ENCODE results near the gene TBC1D8.
A peak's percentile ranks its signal among the peaks of the same experiment; 100 is the strongest.

The TBC1D8 gene

DNA sequence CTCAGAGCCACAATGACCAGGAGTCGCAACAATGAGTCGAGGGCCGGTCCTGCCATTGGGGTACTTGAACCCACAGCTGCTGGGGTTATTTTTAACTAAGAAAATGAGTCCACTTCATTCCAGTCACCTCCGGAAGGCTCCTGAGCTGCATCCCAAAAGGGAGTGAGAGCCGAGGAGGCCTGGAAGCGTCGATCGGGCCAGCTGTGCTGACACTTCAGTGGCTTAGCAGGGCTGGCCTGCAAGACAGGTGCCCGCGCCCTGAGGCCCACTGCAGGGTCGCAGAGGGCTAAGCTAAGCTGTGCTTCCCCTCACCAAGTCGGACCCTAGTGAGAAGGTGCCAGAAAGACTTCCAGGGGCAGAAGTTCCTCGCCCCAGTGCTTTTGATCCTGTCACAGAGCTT lies 21.1 kb downstream of the TBC1D8 start:
- H2BK12ac ChIP-seq (ENCODE audit: low read length), result no peak overlapping the region
- H3K27me3 ChIP-seq (ENCODE audit: control insufficient read depth in 3 of 3, insufficient read depth in 3 of 3, low read depth in 1 of 3, low read length in 3 of 3), result no peaks in the 10 kb centered on the region
- peak overlapping the region; percentile 59 for H3K23ac ChIP-seq (ENCODE audit: low read depth, low read length, poor library complexity)
- H3K18ac ChIP-seq (ENCODE audit: low read length), result peak overlapping the region; percentile 45
- H3K9ac ChIP-seq (ENCODE audit: low read depth, low read length, poor library complexity), result peak overlapping the region; percentile 3
- H3K14ac ChIP-seq (ENCODE audit: low read length), result no peak overlapping the region
- H3K36me3 ChIP-seq (replicated peaks in 1 of 2; ENCODE audit: control insufficient read depth in 2 of 2, insufficient read depth in 2 of 2, low read length in 2 of 2), result no peaks in the 10 kb centered on the region
- H2AK5ac ChIP-seq (ENCODE audit: low read depth, low read length), result no peak overlapping the region
- no peak overlapping the region for H3K4ac ChIP-seq (ENCODE audit: low read length)
- H2BK5ac ChIP-seq (ENCODE audit: low read length), result no peak overlapping the region
- H3K4me1 ChIP-seq (ENCODE audit: control insufficient read depth in 2 of 2, insufficient read depth in 1 of 2, low read depth in 1 of 2, low read length in 2 of 2), result peaks cover 0 to 1% of the 10 kb centered on the region in 2 donors
- no peak overlapping the region for H4K8ac ChIP-seq (ENCODE audit: low read depth, low read length)
- no peak overlapping the region for H3K4me3 ChIP-seq (ENCODE audit: low read length in 2 of 2)
- no CpG with 5 or more reads among the region's 13 CpGs for WGBS, 2 donors (ENCODE audit: extremely low coverage in 2 of 2, insufficient read length in 2 of 2, insufficient replicate concordance in 1 of 2)
- DNase-seq (ENCODE audit: low spot score), result no peak
- H3K79me1 ChIP-seq (ENCODE audit: low read depth, low read length), result no peaks in the 10 kb centered on the region
- no peak overlapping the region for H3K27ac ChIP-seq (replicated peaks; ENCODE audit: low read length)
- H2AFZ ChIP-seq (ENCODE audit: low read length), result no peak overlapping the region
- H3K9me3 ChIP-seq (replicated peaks in 1 of 2; ENCODE audit: control insufficient read depth in 2 of 2, insufficient read depth in 1 of 2, low read depth in 1 of 2, low read length in 2 of 2), result no peaks in the 10 kb centered on the region
- no peak overlapping the region for H2BK15ac ChIP-seq (ENCODE audit: low read length)
- no peak overlapping the region for H2BK120ac ChIP-seq (ENCODE audit: low read depth, low read length)
- H3K4me2 ChIP-seq (ENCODE audit: insufficient read depth, low read length, poor library complexity, severe bottlenecking), result no peak overlapping the region
- no peak overlapping the region for H4K91ac ChIP-seq (ENCODE audit: low read depth, low read length, poor library complexity)

DNA sequence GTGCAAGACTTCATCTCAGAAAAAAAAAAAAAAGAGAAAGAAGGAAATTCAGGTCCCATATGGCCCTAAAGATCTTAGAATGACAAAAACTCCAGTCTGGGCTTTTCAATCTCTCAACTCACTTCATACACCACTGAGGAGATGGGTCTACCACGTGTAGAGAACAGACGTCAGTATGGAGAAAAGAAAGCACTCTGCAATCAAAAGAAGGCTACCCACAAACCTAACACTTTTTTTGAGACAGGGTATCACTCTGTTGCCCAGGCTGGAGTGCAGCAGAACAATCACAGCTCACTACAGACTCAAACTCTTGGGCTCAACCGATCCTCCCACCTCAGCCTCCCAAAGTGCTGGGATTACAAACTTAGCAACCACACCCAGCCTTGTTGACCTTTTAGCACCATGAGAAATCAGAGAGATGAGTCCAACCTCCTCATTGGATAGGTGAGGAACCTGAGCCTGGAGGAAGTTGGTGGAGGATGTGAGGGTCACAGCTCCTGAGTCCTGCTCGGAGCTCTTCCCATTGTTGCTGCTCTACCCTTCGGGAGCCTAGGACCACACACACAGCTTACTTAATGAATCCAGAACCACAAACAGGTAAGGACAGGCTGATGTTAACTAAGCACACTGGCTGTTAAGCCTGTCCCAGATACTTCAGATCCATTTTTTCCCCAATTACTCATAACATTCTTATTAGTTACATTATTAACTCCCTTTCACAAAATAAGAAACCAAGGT lies 23.7 kb downstream of the TBC1D8 start:
- Histone ChIP-seq H3K18ac (ENCODE audit: low read length) (no peak overlapping the region), H3K79me1 (ENCODE audit: low read depth, low read length) (peaks cover 2% of the 10 kb centered on the region), H2AFZ (ENCODE audit: low read length) (no peak overlapping the region), H3K9ac (ENCODE audit: low read depth, low read length, poor library complexity) (no peak overlapping the region), H4K91ac (ENCODE audit: low read depth, low read length, poor library complexity) (no peak overlapping the region), H3K4me1 (ENCODE audit: control insufficient read depth in 2 of 2, insufficient read depth in 1 of 2, low read depth in 1 of 2, low read length in 2 of 2) (peaks cover 1 to 5% of the 10 kb centered on the region in 2 donors), H2AK5ac (ENCODE audit: low read depth, low read length) (no peak overlapping the region), H2BK5ac (ENCODE audit: low read length) (no peak overlapping the region), H3K14ac (ENCODE audit: low read length) (no peak overlapping the region), H3K4me3 (ENCODE audit: low read length in 2 of 2) (no peak overlapping the region), H3K27me3 (ENCODE audit: control insufficient read depth in 3 of 3, insufficient read depth in 3 of 3, low read depth in 1 of 3, low read length in 3 of 3) (no peaks in the 10 kb centered on the region), H3K23ac (ENCODE audit: low read depth, low read length, poor library complexity) (no peak overlapping the region), H4K8ac (ENCODE audit: low read depth, low read length) (no peak overlapping the region), H2BK120ac (ENCODE audit: low read depth, low read length) (no peak overlapping the region), H3K27ac (replicated peaks; ENCODE audit: low read length) (no peak overlapping the region), H2BK12ac (ENCODE audit: low read length) (no peak overlapping the region), H3K9me3 (replicated peaks in 1 of 2; ENCODE audit: control insufficient read depth in 2 of 2, insufficient read depth in 1 of 2, low read depth in 1 of 2, low read length in 2 of 2) (no peaks in the 10 kb centered on the region), H3K36me3 (replicated peaks in 1 of 2; ENCODE audit: control insufficient read depth in 2 of 2, insufficient read depth in 2 of 2, low read length in 2 of 2) (no peaks in the 10 kb centered on the region), H2BK15ac (ENCODE audit: low read length) (no peak overlapping the region), H3K4ac (ENCODE audit: low read length) (no peak overlapping the region), H3K4me2 (ENCODE audit: insufficient read depth, low read length, poor library complexity, severe bottlenecking) (no peak overlapping the region)
- DNase-seq (ENCODE audit: low spot score), result no peak
- WGBS, 2 donors (ENCODE audit: extremely low coverage in 2 of 2, insufficient read length in 2 of 2, insufficient replicate concordance in 1 of 2), result no CpG with 5 or more reads among the region's 5 CpGs

DNA sequence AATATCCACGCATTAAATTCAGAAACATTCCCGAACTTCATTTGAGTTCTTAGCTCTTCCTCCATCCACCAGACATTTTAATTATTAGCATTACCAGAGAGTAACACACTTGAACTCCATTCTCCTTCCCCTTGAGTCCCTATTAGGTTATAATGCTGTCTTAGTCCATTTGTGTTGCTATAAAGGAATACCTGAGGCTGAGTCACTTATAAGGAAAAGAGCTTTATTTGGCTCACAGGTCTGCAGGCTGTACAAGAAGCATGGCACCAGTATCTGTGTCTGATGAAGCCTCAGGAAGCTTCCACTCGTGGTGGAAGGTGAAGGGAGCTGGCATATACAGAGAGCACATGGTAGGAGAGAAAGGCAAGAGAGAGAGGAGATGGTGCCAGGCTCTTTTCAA lies 25.4 kb downstream of the TBC1D8 start:
- no CpG with 5 or more reads among the region's 3 CpGs for WGBS, 2 donors (ENCODE audit: extremely low coverage in 2 of 2, insufficient read length in 2 of 2, insufficient replicate concordance in 1 of 2)
- Histone ChIP-seq H3K4ac (ENCODE audit: low read length) (no peak overlapping the region), H3K9me3 (replicated peaks in 1 of 2; ENCODE audit: control insufficient read depth in 2 of 2, insufficient read depth in 1 of 2, low read depth in 1 of 2, low read length in 2 of 2) (no peaks in the 10 kb centered on the region), H3K36me3 (replicated peaks in 1 of 2; ENCODE audit: control insufficient read depth in 2 of 2, insufficient read depth in 2 of 2, low read length in 2 of 2) (no peaks in the 10 kb centered on the region), H3K18ac (ENCODE audit: low read length) (no peak overlapping the region), H3K27ac (replicated peaks; ENCODE audit: low read length) (no peak overlapping the region), H4K91ac (ENCODE audit: low read depth, low read length, poor library complexity) (no peak overlapping the region), H3K9ac (ENCODE audit: low read depth, low read length, poor library complexity) (no peak overlapping the region), H3K4me2 (ENCODE audit: insufficient read depth, low read length, poor library complexity, severe bottlenecking) (no peak overlapping the region), H3K14ac (ENCODE audit: low read length) (no peak overlapping the region), H3K27me3 (ENCODE audit: control insufficient read depth in 3 of 3, insufficient read depth in 3 of 3, low read depth in 1 of 3, low read length in 3 of 3) (no peaks in the 10 kb centered on the region), H2AFZ (ENCODE audit: low read length) (no peak overlapping the region), H3K4me3 (ENCODE audit: low read length in 2 of 2) (no peak overlapping the region), H2AK5ac (ENCODE audit: low read depth, low read length) (no peak overlapping the region), H3K4me1 (ENCODE audit: control insufficient read depth in 2 of 2, insufficient read depth in 1 of 2, low read depth in 1 of 2, low read length in 2 of 2) (peaks cover 1 to 5% of the 10 kb centered on the region in 2 donors), H2BK15ac (ENCODE audit: low read length) (no peak overlapping the region), H4K8ac (ENCODE audit: low read depth, low read length) (no peak overlapping the region), H3K79me1 (ENCODE audit: low read depth, low read length) (peaks cover 2% of the 10 kb centered on the region), H3K23ac (ENCODE audit: low read depth, low read length, poor library complexity) (no peak overlapping the region), H2BK12ac (ENCODE audit: low read length) (no peak overlapping the region), H2BK120ac (ENCODE audit: low read depth, low read length) (no peak overlapping the region), H2BK5ac (ENCODE audit: low read length) (no peak overlapping the region)
- DNase-seq (ENCODE audit: low spot score), result no peak

DNA sequence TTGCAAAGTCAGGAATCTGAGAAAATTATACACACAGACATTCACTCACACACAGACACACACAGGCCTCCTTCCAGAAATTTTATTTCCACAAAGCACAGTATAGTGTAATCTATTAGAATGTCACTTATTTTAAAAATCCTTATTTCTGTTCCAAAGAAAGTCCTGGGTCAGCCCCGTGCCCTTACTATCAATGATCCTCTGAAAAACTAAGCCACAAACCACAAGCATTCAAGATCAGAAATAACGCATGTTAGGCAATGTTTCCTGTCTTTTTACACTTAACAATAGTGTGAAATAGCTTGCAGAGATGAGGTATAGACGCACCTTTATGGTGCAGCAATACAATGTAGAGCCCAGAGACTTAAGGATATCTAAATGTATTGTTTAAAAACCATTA lies 25.8 kb downstream of the TBC1D8 start:
- H3K27me3 ChIP-seq (ENCODE audit: control insufficient read depth in 3 of 3, insufficient read depth in 3 of 3, low read depth in 1 of 3, low read length in 3 of 3), result no peaks in the 10 kb centered on the region
- H3K9ac ChIP-seq (ENCODE audit: low read depth, low read length, poor library complexity), result no peak overlapping the region
- WGBS, 2 donors (ENCODE audit: extremely low coverage in 2 of 2, insufficient read length in 2 of 2, insufficient replicate concordance in 1 of 2), result no CpG with 5 or more reads among the region's 3 CpGs
- no peaks in the 10 kb centered on the region for H3K36me3 ChIP-seq (replicated peaks in 1 of 2; ENCODE audit: control insufficient read depth in 2 of 2, insufficient read depth in 2 of 2, low read length in 2 of 2)
- H4K8ac ChIP-seq (ENCODE audit: low read depth, low read length), result no peak overlapping the region
- H2AK5ac ChIP-seq (ENCODE audit: low read depth, low read length), result no peak overlapping the region
- H3K27ac ChIP-seq (replicated peaks; ENCODE audit: low read length), result no peak overlapping the region
- no peak overlapping the region for H3K4me3 ChIP-seq (ENCODE audit: low read length in 2 of 2)
- no peak overlapping the region for H2BK15ac ChIP-seq (ENCODE audit: low read length)
- H3K79me1 ChIP-seq (ENCODE audit: low read depth, low read length), result peaks cover 2% of the 10 kb centered on the region
- no peak overlapping the region for H2BK12ac ChIP-seq (ENCODE audit: low read length)
- H2BK120ac ChIP-seq (ENCODE audit: low read depth, low read length), result no peak overlapping the region
- no peak overlapping the region for H3K14ac ChIP-seq (ENCODE audit: low read length)
- H4K91ac ChIP-seq (ENCODE audit: low read depth, low read length, poor library complexity), result no peak overlapping the region
- H2AFZ ChIP-seq (ENCODE audit: low read length), result no peak overlapping the region
- no peak overlapping the region for H3K18ac ChIP-seq (ENCODE audit: low read length)
- H3K4ac ChIP-seq (ENCODE audit: low read length), result no peak overlapping the region
- peaks cover 1 to 5% of the 10 kb centered on the region in 2 donors for H3K4me1 ChIP-seq (ENCODE audit: control insufficient read depth in 2 of 2, insufficient read depth in 1 of 2, low read depth in 1 of 2, low read length in 2 of 2)
- no peaks in the 10 kb centered on the region for H3K9me3 ChIP-seq (replicated peaks in 1 of 2; ENCODE audit: control insufficient read depth in 2 of 2, insufficient read depth in 1 of 2, low read depth in 1 of 2, low read length in 2 of 2)
- no peak overlapping the region for H3K4me2 ChIP-seq (ENCODE audit: insufficient read depth, low read length, poor library complexity, severe bottlenecking)
- DNase-seq (ENCODE audit: low spot score), result no peak
- H2BK5ac ChIP-seq (ENCODE audit: low read length), result no peak overlapping the region
- H3K23ac ChIP-seq (ENCODE audit: low read depth, low read length, poor library complexity), result no peak overlapping the region

Data from neuronal stem cell (in vitro differentiated cells).